ENCODE results near the gene LEMD3.

LEMD3 gene

GRCh38 chr12:65170209-65170881 lies 962 bp downstream of the LEMD3 start:
- no peak for DNase-seq

DNA sequence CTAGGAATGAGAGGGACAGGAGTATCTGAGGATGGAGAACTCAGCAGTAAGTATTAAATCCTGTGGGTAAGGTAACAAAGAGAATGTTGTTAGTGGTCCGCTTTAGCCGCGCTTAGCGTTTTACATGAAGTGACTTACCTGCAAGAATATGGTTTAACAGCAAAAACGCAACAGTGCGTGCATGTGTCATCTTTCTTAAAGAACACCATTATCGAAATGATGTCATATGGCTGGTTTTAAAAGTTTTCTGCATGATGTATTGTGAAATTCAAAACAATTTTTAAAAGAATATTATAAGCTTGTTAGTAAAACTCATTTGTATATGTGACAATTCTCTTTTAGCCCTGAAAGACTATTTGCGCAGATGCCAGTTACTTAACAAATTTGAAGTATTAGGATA lies 1.7 kb downstream of the LEMD3 start:
- no peak for DNase-seq

DNA sequence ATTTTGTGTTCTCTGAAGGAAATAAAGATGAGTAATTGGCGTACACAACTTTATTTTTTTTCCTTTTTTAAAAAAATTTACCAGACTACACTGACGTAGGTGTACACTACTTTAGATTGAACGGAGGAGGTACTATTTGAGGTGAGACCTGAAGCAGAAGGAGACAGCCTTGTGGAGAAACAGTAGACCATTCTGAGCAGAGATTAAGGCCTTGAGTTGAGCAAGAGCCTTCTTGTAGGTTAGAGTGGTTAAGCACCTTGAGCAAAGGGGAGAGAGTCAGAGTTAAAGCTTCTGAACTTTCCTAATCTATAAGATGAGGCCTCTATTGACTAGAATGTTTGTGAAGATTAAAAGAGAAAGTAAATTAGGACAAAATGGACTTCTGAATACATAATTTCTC lies 2.5 kb downstream of the LEMD3 start:
- DNase-seq, result no peak

DNA sequence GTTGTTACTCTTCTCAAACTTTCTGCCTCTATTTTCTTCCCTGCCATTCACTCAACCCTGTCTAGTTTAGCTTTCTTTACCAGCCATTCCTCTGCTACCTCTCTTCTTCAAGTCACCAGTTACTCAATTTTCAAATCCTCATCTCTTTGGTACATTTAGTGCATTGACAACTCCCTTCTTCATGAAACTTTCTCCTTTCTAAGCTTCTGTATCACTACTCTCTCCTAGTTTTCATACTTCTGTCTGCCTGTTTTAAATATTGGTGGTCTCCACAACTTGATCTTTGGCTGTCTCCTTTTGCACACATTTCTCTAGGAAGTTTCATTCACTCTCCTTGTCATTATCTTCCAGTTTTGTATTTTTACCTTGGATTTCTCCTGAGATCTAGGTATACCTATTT lies 6.0 kb downstream of the LEMD3 start:
- no peak for DNase-seq

- DNase-seq, result no peak
Measured at GRCh38 chr12:65182012-65182739, 12.8 kb downstream of the LEMD3 start.

DNA sequence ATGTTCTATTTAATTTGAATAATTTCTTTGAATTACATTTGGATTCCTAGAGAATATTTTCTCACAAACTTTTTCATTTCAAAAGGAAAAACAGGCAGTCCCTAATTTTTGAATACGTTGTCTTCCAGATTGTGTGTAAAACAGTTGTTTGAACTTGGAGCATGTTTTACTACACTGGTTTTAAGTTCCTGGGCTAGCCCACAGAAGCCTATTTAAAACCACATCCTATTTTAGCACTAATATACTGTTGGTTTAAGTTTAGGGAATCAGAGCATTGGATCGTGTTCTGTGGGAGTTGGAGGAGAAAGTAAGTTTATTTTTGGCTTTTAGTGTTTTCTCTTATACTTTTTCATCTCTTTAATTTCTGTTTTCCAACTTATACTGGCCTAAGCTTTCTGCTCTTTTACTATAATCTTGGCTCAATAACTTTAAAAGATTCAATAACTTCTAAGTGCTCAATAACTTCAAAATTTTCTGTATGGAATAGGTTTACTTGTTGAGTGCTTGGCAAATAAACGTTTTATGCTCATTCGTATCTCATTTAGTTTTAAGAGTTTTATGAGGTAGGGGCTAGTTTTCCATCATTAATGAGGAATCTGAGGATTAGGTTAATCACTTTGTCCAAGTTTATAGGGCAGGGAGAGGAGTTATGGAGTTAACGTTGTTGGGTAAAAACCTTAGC lies 14.9 kb downstream of the LEMD3 start:
- no peak for DNase-seq

DNA sequence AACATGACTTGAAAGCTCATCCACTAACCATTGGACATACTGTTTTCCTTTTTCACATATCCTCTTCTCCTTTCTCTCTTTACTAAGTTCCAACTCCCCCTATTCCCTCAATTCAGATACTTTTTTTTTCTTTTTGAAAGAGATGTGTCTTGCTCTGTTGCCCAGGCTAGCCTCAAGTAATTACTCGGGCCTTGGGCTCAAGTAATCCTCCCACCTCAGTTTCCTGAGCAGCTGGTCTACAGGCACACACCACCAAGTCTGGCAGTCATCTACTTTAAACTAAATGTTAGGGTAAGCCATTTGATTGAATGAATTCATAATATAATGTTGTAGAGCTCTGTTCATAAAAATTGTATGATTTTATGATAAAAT lies 15.5 kb downstream of the LEMD3 start:
- no peak for DNase-seq

DNA sequence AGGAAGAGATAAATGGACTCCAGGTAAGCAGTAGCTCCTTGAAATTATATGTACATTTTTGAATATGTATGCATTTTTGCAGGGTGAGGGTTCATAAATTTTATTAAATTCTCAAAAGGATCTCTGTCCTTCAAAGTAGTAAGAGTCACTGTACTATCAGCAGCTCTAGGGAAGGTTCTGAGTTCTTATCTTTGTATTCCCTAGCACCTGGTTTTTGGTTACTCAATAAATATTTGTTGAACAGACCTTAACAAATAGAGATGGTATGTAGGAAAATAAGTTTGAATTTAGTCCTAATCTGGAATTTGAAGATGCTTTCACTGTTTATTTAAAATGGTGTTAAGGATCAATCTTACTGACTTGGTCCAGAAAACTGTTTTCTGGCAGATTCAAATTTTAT lies 18.3 kb downstream of the LEMD3 start:
- DNase-seq, result no peak

- DNase-seq, result no peak
Measured at GRCh38 chr12:65188179-65188701, 18.9 kb downstream of the LEMD3 start.

DNA sequence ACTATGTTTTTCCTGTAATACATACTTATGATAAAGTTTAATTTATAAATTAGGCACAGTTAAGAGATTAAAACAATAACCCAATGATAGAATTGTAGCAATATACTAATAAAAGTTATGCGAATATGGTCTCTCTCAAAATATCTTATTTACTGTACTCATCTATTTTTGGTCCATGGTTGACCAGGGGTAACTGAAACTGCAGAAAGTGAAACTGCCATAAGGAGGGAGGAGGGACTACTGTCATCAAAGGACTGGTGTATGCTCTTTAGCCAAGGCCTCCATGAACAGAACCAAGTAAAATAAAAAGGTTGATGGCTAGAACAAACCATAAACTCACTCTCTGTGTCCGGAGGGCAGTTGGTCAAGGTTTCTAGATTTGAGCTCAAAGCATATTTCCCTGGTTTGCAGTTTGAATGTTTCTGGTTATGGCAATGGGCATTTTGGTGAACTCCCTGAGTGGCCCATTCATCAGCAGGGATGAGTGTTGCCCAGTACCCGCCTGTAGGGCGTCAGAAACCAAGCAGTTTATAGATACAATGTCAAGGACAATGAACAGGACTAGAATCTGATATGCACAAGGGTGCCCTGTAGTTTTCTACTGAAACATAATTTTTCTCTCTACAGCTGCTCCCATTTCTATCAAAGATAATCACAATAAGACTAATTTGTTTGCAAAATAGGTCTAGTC lies 19.8 kb downstream of the LEMD3 start:
- no peak for DNase-seq

DNA sequence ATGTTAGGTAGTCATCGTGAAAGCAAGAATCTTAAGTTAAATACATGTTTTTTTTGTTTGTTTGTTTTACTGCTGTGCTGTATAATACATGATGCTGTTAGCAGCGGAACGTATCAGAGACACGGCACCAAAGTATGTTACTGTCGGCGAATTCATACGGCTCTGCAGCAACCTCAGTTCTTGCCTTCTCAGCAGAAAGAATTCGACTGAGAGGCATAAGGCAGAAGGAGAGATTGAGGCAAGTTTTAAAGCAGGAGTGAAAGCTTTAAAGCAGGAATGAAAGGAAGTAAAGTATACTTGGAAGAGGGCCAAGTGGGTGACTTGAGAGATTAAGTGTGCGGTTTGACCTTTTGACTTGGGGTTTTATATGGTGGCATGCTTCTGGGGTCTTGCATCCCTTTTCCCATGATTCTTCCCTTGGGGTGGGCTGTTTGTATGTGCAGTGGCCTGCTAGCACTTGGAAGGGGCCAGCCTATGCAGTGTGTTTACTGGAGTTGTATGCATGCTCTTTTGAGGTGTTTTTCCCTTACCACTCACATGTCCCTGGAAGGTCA lies 23.7 kb downstream of the LEMD3 start:
- DNase-seq, result no peak

DNA sequence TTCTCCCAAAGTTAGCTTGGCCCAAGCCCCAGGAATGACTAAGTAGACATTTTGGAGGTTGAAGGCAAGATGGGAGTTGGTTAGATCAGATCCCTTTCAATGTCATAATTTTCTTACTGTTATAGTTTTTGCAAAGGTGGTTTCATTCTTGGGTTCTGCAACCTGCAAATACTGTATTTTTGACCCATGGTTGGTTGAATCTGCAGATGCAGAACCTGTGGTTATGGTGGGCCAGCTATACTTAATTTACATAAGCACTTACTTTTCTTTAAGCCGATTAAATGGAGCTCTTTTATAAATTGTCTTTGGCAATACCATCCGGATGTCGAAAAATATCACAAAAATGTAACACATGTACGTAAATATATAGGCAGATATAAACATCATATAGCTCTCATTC lies 25.6 kb downstream of the LEMD3 start:
- DNase-seq, result no peak

DNA sequence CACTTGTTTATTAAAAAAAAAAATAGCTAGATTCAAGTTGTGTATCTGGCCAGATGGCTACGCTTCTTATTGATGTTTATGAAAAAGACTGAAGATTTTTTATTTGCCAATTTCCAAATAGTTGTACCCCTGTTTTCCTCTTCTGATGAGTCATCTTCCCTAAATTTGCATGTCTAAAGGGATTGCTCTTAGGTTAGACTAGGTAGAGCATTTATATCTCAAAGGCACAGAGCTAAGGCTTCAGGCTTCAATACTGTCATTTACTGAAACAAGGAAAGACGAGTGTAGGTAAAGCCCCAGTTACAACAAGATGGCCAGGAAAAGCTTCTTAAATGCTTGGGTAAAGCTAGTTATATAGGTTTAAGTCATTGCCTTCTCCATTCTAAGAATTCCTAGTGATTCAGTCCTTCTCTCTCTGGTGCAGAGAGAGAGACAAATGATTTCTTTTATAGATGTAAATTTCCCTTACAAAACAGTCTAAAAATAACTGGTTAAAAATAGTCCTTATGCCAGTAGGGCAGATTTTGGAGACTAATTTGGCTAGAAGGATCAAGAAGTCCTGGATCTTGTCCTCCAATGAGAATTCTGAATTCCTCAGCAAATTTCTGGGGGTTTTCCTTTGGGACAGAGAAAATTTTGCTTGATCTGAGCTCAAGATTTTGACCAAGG lies 26.1 kb downstream of the LEMD3 start:
- DNase-seq, result no peak

DNA sequence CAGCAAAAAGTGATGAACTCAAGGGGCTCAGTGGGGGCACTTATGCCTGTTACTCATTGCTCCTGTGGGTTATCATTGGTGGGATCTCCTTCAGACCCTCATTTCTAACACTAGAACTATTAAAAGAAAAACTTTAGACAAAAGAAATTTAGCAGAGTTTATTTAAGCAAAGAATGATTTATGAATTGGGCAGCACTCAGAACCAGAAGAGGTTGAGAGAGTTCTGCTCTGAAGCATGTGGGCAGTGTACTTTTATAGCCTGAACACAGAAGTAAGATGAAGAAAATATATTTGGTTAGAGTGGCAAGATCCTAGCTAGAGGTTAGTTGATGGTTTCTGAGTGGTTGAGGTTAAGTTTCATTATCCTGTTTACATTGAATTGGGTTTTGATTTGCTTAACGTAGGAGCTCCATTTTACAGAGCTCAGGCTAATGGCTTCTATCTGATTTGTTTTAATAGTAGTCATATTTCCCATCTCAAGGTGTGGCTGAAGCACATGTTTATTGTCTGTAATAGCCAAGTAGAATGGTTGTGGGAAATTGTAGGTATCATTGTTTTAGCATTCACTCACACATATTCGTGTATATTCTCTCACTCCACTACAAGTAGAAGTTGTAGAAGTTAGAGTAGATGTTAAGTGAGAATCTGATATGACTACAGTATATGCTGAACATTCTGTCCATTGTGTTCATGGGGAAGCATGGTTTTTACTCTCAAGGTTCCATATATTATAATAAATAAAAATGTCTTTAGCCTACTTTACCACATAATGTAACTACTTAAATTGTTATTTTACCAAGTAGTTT lies 27.6 kb downstream of the LEMD3 start:
- no peak for DNase-seq

- no peak for DNase-seq
Measured at GRCh38 chr12:65199604-65200003, 30.2 kb downstream of the LEMD3 start.

DNA sequence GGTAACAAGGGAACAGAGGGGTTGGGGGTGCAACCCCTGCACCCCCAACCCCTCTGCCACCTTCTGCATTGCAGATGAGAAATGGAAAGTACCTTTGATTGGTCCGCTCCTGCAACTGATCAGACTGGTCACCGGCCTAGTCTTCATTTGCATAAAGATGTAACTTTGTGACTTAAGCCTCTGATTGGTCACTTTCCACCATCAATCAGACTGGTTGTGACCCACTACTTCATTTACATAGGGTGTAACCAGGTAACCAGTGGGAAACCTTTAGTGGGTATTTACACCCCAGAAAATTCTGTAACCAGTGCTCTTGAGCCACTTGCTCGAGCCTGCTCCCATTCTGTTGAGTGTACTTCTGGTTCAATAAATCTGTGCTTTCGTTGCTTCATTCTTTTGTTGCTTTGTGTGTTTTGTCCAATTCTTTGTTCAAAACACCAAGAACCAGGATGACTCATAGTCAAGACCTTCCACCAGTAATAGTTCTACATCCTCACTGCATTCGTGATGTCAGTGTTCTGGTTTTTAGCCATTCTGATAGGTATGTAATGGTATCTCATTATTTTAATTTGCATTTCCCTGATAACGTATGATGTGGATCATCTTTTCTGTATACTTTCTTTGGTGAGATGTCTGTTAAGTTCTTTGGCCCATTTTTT lies 30.8 kb downstream of the LEMD3 start:
- DNase-seq, result no peak

- no peak for DNase-seq
Measured at GRCh38 chr12:65203376-65203775, 34.0 kb downstream of the LEMD3 start.

GRCh38 chr12:65204886-65205525 lies 35.6 kb downstream of the LEMD3 start:
- DNase-seq, result no peak

DNA sequence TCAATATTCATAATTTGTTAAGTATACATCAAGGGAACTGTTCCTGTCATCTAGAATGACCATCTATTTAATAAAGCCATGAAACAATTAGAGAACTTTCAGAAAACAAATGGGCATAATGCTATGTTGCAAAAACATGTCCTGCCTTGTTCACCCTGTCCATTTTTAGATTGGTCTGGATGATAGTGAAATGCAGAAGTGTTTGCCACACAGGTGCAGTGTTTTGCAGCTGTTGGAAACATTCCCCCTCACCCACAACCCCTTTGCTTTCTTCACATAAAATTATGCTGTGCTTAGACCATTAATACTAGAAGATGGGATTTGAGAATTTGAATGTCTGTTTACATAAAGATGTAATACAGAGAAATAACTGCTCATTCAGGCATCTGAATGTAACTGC lies 36.5 kb downstream of the LEMD3 start:
- DNase-seq, result no peak

DNA sequence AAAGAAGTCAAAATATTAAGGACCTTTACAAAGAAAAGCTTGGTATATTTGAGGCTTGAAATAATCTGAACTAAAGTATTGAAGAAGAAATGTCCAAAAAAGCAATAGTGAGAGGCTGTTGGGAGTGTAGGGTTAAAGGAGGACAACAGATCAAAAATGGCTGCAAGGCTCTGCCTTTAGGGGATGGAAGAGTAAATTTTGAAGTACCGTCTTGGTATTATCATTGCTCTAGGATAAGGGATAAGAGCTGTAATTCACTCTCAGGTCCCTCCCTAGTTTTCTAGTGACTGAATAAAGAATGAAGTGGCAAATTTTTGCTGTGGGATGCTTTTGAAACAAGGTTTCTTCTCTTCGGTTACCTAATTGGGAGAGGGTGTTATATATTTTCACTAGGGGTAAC lies 38.7 kb downstream of the LEMD3 start:
- no peak for DNase-seq
